OCI-LY1 (cell line): ENCODE measurements around the gene DPH5.

Source experiments
- H2AFZ ChIP-seq: fragments of 200-600 bp; sonication (generic), shearing (Covaris generic); 2 replicates; pipeline ENCODE4 v1.6.0; 2014; ENCODE audit warnings: antibody characterized with exemption, mild to moderate bottlenecking, low read length
- H3F3A ChIP-seq: fragments of 200-600 bp; sonication (generic), shearing (Covaris generic); 2 replicates; pipeline ENCODE4 v1.6.0; 2014; ENCODE audit warnings: mild to moderate bottlenecking, antibody characterized with exemption, low read length, moderate library complexity; ENCODE audit not compliant: insufficient read depth
- H3K27ac ChIP-seq: fragments of 200-600 bp; sonication (generic); 2 replicates; pipeline ENCODE4 v1.5.1; 2014; ENCODE audit warnings: low read length, mixed run types, mild to moderate bottlenecking, low read depth; ENCODE audit not compliant: poor library complexity, severe bottlenecking
- H3K27me3 ChIP-seq: fragments of 200-600 bp; sonication (generic); 2 replicates; pipeline ENCODE4 v1.6.0; 2014; ENCODE audit warnings: antibody characterized with exemption, mild to moderate bottlenecking, low read length, moderate library complexity; ENCODE audit not compliant: insufficient read depth
- H3K36me3 ChIP-seq: fragments of 200-600 bp; sonication (generic); 2 replicates; pipeline ENCODE4 v1.6.1; 2014; ENCODE audit warnings: mild to moderate bottlenecking, antibody characterized with exemption, low read length, moderate library complexity, mixed read lengths; ENCODE audit not compliant: insufficient read depth
- H3K4me1 ChIP-seq: fragments of 200-600 bp; sonication (generic); 2 replicates; pipeline ENCODE4 v1.5.1; 2014; ENCODE audit warnings: mild to moderate bottlenecking, low read length, moderate library complexity; ENCODE audit not compliant: insufficient read depth, severe bottlenecking
- H3K4me2 ChIP-seq: fragments of 200-600 bp; sonication (generic), shearing (Covaris generic); 2 replicates; pipeline ENCODE4 v1.6.1; 2014; ENCODE audit warnings: low read length
- H3K4me3 ChIP-seq: fragments of 200-600 bp; sonication (generic); 2 replicates; pipeline ENCODE4 v1.5.1; 2014; ENCODE audit warnings: low read length, low read depth, mild to moderate bottlenecking, mixed read lengths; ENCODE audit not compliant: poor library complexity, severe bottlenecking
- H3K79me2 ChIP-seq: fragments of 200-600 bp; shearing (Covaris generic); 2 replicates; pipeline ENCODE4 v1.6.1; 2016; ENCODE audit warnings: mixed run types, low read length, mixed read lengths; ENCODE audit not compliant: insufficient read depth
- H3K9ac ChIP-seq: fragments of 200-600 bp; sonication (generic), shearing (Covaris generic); 2 replicates; pipeline ENCODE4 v1.6.1; 2014; ENCODE audit warnings: mild to moderate bottlenecking, low read length, mixed read lengths
- H3K9me2 ChIP-seq: fragments of 200-600 bp; sonication (generic), shearing (Covaris generic); 2 replicates; pipeline ENCODE4 v1.6.1; 2014; ENCODE audit warnings: low read depth, mild to moderate bottlenecking, low read length, mixed read lengths
- H3K9me3 ChIP-seq: fragments of 200-600 bp; shearing (Covaris generic); 2 replicates; pipeline ENCODE4 v1.6.1; 2014; ENCODE audit warnings: low read length, mixed read lengths
- H4K20me1 ChIP-seq: fragments of 200-600 bp; sonication (generic), shearing (Covaris generic); 2 replicates; pipeline ENCODE4 v1.6.0; 2016; ENCODE audit warnings: mild to moderate bottlenecking, low read length; ENCODE audit not compliant: insufficient read depth
- CTCF ChIP-seq: fragments of 200-600 bp; sonication (generic), shearing (Covaris generic); IDR thresholded peaks from 2 replicates; pipeline ENCODE4 v1.5.1; 2017; ENCODE audit warnings: mild to moderate bottlenecking, antibody characterized with exemption, low read length, moderate library complexity, mixed read lengths
- EZH2 ChIP-seq: fragments of 200-600 bp; sonication (generic), shearing (Covaris generic); IDR thresholded peaks from 2 replicates; pipeline ENCODE4 v1.8.0; 2017; ENCODE audit warnings: borderline replicate concordance, mixed run types, mild to moderate bottlenecking, antibody characterized with exemption, low read length, moderate library complexity, mixed read lengths

The DPH5 gene

GRCh38 chr1:101002551-101002950, 23.0 kb downstream of the DPH5 start:
- H3K9me3 ChIP-seq: no peaks in the 10 kb centered on the region
- H3K79me2 ChIP-seq: no peaks in the 10 kb centered on the region
- H3K27me3 ChIP-seq: no peaks in the 10 kb centered on the region
- H3K27ac ChIP-seq: no peak overlapping the region
- peaks cover 43% of the 10 kb centered on the region for H3K36me3 ChIP-seq
- H3K4me2 ChIP-seq: no peak overlapping the region
- no peak overlapping the region for H2AFZ ChIP-seq
- no peaks in the 10 kb centered on the region for H3K4me1 ChIP-seq
- no peaks in the 10 kb centered on the region; the same call in 1 of the 2 replicates for H3F3A ChIP-seq
- no peaks in the 10 kb centered on the region for H4K20me1 ChIP-seq
- no peak overlapping the region for H3K4me3 ChIP-seq
- H3K9me2 ChIP-seq: no peaks in the 10 kb centered on the region
- TF ChIP-seq CTCF (no peak), EZH2 (no peak)
- H3K9ac ChIP-seq: no peak overlapping the region

GRCh38 chr1:101000131-101000873, 25.3 kb downstream of the DPH5 start:
- Histone ChIP-seq H4K20me1 (no peaks in the 10 kb centered on the region), H3K36me3 (peaks cover 49% of the 10 kb centered on the region), H3K4me3 (no peak overlapping the region), H3K27ac (no peak overlapping the region), H3K9ac (no peak overlapping the region), H2AFZ (no peak overlapping the region), H3F3A (no peaks in the 10 kb centered on the region; the same call in 1 of the 2 replicates), H3K27me3 (no peaks in the 10 kb centered on the region), H3K4me2 (no peak overlapping the region), H3K79me2 (no peaks in the 10 kb centered on the region), H3K4me1 (no peaks in the 10 kb centered on the region), H3K9me3 (no peaks in the 10 kb centered on the region), H3K9me2 (no peaks in the 10 kb centered on the region)
- TF ChIP-seq EZH2 (no peak), CTCF (no peak)

GRCh38 chr1:100998426-100998825, 27.2 kb downstream of the DPH5 start:
- H3K9ac ChIP-seq: no peak overlapping the region
- no peaks in the 10 kb centered on the region for H3K79me2 ChIP-seq
- no peaks in the 10 kb centered on the region for H3K9me3 ChIP-seq
- no peaks in the 10 kb centered on the region for H3K27me3 ChIP-seq
- H4K20me1 ChIP-seq: no peaks in the 10 kb centered on the region
- H3K36me3 ChIP-seq: peaks cover 56% of the 10 kb centered on the region
- H2AFZ ChIP-seq: no peak overlapping the region
- no peaks in the 10 kb centered on the region for H3K4me1 ChIP-seq
- TF ChIP-seq EZH2: no peak
- no peak for TF ChIP-seq CTCF
- no peak overlapping the region for H3K27ac ChIP-seq
- no peak overlapping the region for H3K4me3 ChIP-seq
- no peaks in the 10 kb centered on the region; the same call in 1 of the 2 replicates for H3F3A ChIP-seq
- no peak overlapping the region for H3K4me2 ChIP-seq
- H3K9me2 ChIP-seq: no peaks in the 10 kb centered on the region
